Epithelial cell of proximal tubule (primary cell): ENCODE data around the gene SOD3. TPM values are rescaled to one million over a fixed set of nuclear protein-coding genes. Genes with fewer than 3 reads are reported as not detected.

Experiments used
- DNase-seq: peaks from one replicate; pipeline ENCODE4 v3.0.0-alpha.2; 2011; ENCODE audit warnings: low read depth
- H3K4me3 ChIP-seq: 2 replicates; pipeline ENCODE4 v1.5.1; 2011; ENCODE audit warnings: low read depth, mild to moderate bottlenecking, low read length
- total RNA-seq: library from RNA; depleted of rRNA; stranded (reverse); fragments of >200 nt; gene quantifications from 2 replicates; pipeline ENCODE4 v1.2.3, GENCODE V29; 2015
- TF ChIP-seq, protein P1 (sequence below): conservative IDR thresholded peaks from 2 replicates; pipeline ENCODE4 v1.5.1; 2012; ENCODE audit warnings: low read depth, mild to moderate bottlenecking, low read length

SOD3 gene
- total RNA-seq, 1 donor from 2014 or later: 0.63 TPM

DNA sequence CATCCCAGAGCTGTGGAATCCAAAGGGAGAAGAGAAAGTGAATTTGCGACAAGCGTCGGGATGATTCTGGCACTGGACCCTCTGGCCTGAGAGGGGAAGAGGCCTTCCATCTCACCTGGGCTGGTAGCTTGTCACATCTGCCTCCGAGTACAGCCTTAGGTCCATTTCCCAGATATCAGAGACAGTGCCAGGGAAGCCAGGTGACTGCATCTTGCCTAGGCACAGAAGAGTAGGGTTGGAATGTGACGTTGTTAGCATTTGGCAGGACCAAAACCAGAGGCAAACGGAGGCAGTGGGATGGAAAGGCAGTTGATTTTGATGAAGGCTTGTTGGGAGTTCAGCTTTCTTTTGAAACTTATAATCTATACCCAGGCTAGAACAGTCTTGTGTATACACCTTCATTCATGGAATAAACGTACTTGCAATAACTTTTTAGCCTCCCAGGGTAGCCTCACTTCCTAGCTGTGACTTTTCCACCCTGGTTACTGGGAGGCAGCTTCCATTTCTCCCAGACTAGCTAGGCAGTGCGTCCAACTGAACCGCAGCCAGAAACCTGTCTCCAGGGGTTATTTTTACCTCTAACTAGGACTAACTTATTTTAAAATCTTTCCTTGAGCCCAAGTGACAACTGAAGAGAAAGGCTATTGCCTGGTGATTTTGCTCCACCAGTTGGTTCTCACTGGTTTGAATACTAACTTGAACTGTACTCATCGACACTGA lies 5.9 kb downstream of the SOD3 start:
- DNase-seq: no peak
- TF ChIP-seq, protein P1, sequence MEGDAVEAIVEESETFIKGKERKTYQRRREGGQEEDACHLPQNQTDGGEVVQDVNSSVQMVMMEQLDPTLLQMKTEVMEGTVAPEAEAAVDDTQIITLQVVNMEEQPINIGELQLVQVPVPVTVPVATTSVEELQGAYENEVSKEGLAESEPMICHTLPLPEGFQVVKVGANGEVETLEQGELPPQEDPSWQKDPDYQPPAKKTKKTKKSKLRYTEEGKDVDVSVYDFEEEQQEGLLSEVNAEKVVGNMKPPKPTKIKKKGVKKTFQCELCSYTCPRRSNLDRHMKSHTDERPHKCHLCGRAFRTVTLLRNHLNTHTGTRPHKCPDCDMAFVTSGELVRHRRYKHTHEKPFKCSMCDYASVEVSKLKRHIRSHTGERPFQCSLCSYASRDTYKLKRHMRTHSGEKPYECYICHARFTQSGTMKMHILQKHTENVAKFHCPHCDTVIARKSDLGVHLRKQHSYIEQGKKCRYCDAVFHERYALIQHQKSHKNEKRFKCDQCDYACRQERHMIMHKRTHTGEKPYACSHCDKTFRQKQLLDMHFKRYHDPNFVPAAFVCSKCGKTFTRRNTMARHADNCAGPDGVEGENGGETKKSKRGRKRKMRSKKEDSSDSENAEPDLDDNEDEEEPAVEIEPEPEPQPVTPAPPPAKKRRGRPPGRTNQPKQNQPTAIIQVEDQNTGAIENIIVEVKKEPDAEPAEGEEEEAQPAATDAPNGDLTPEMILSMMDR: no peak
- H3K4me3 ChIP-seq: no peak overlapping the region

- no peak overlapping the region for H3K4me3 ChIP-seq
- no peak for DNase-seq
- TF ChIP-seq, protein P1: no peak
Observed at GRCh38 chr4:24802648-24803047, 7.3 kb downstream of the SOD3 start.

DNA sequence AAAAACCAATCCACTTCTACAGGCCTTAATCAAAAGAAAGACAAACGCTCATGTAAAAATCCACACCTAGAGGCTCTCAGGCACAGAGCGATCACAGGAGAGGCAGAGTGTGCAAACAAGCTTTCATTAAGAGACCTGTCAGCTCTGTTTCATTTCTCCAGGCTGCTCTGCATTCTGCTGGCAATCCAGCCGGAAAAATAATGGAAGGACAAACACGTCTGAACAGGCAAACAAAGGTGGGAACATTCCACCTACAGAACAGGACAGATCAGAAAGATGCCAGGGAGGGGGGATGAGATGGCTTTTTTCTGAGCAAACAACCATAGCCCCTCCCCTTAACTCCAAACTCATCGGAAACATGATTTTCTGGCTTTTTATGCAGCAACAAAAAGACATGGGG lies 9.7 kb downstream of the SOD3 start:
- no peak overlapping the region for H3K4me3 ChIP-seq
- TF ChIP-seq, protein P1: no peak
- no peak for DNase-seq

GRCh38 chr4:24805566-24805965 lies 10.2 kb downstream of the SOD3 start:
- TF ChIP-seq, protein P1: no peak
- no peak overlapping the region for H3K4me3 ChIP-seq
- DNase-seq: no peak

DNA sequence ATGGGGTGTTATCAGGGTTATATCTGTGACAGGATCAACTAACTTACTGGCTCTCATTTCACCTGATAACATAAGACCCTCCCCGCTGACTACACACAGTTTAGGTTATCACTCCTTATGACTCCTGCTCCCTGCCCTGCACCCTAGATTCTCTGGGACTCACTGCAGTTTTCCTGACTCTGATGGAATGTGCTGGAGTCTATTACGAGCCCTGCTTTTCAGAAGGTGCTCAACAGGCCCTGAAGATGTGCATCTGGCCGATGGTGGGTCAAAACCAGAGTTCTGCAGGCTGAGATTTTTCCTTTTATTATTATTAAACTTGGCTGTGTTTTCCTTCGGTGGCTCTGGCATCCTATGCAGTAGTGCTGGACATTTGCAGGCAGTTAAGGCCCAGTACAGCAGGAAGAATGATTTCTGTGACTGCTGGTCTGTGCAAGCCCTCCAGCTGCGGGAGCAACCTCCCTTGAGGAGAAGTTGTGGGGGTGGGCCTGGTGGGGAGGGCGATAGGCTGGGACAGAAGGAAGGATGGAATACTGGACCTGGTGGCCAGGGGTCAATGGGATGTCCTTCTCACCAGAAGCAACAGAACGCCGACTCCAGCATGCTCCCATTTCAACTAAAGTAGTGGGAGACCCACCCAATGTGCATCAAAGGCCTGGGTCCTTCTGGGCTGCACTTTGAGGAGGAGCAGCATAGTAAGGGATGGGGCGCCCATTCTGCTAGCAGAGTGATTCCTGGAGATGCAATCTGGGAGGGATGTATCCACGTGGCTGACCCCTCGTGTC lies 11.0 kb downstream of the SOD3 start:
- no peak for DNase-seq
- no peak overlapping the region for H3K4me3 ChIP-seq
- TF ChIP-seq, protein P1: no peak

DNA sequence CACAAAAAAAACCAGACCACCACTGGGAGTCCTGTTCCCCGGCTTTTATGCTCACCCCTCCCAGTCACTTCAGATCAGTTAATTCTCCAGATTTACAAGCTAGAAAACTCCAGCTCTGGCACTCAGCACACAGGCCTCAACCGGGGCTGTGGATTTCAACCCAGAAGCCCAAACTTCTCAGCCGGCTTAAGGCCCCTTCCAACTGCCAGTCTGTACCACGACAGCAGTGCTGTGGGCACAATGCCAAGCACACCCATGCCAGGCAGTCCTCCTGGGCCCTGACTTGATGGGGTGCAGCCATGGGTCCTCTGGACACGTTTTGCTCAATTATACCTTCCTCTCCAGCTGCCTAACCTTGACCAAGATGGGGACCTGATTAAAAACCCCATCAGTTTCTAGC lies 12.2 kb downstream of the SOD3 start:
- DNase-seq: no peak
- H3K4me3 ChIP-seq: no peak overlapping the region
- TF ChIP-seq, protein P1: no peak
